ENCODE measurements around the gene SEMA3C.

DNA sequence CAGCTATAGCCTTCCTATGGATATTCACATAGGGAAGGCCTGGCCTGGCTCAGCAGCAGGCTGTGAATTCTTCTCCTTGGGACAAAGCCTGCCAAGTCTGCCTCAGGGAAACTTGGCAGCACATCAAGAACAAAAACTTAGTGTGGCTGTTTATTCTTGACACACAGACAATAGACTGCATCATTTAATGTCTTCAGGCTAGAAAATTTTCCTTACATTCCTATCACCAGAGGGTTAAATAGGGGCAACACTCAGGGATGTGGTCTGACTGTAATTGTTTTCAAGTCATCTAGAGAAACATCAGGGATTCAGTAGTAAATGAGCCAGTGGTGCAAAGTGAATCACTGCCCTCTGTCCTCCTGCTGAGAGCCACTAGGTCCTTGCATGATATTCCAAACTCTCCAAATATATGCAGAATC lies 137.3 kb downstream of the SEMA3C start:
- TF ChIP-seq, protein P1, sequence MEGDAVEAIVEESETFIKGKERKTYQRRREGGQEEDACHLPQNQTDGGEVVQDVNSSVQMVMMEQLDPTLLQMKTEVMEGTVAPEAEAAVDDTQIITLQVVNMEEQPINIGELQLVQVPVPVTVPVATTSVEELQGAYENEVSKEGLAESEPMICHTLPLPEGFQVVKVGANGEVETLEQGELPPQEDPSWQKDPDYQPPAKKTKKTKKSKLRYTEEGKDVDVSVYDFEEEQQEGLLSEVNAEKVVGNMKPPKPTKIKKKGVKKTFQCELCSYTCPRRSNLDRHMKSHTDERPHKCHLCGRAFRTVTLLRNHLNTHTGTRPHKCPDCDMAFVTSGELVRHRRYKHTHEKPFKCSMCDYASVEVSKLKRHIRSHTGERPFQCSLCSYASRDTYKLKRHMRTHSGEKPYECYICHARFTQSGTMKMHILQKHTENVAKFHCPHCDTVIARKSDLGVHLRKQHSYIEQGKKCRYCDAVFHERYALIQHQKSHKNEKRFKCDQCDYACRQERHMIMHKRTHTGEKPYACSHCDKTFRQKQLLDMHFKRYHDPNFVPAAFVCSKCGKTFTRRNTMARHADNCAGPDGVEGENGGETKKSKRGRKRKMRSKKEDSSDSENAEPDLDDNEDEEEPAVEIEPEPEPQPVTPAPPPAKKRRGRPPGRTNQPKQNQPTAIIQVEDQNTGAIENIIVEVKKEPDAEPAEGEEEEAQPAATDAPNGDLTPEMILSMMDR (IDR thresholded peaks at IDR 0.05): no peak
- TF ChIP-seq POLR2A (IDR thresholded peaks at IDR 0.05): no peak
